Effector CD4-positive, alpha-beta T cell (primary cell): ENCODE data around the gene GALNTL6.

ENCODE experiments used
- DNase-seq: peaks from one replicate; pipeline ENCODE4 v3.0.0-alpha.2; 2020

The GALNTL6 gene

GRCh38 chr4:171889681-171890080 lies 76.5 kb downstream of the GALNTL6 start:
- no peak for DNase-seq

- DNase-seq = no peak
These were observed 77.8 kb downstream of the GALNTL6 start for GRCh38 chr4:171891038-171891437.

- no peak for DNase-seq
These were observed 83.2 kb downstream of the GALNTL6 start for GRCh38 chr4:171896426-171896825.

- DNase-seq = no peak
These were observed 106.1 kb downstream of the GALNTL6 start for GRCh38 chr4:171919314-171919713.

GRCh38 chr4:171920901-171921300 lies 107.7 kb downstream of the GALNTL6 start:
- no peak for DNase-seq

GRCh38 chr4:171924746-171925376 lies 111.7 kb downstream of the GALNTL6 start:
- DNase-seq = no peak

GRCh38 chr4:171928336-171928735 lies 115.1 kb downstream of the GALNTL6 start:
- no peak for DNase-seq

GRCh38 chr4:171929477-171929876 lies 116.3 kb downstream of the GALNTL6 start:
- no peak for DNase-seq

GRCh38 chr4:171929907-171930306 lies 116.7 kb downstream of the GALNTL6 start:
- no peak for DNase-seq

- no peak for DNase-seq
These were observed 119.0 kb downstream of the GALNTL6 start for GRCh38 chr4:171932238-171932637.

- DNase-seq = no peak
These were observed 127.5 kb downstream of the GALNTL6 start for GRCh38 chr4:171940656-171941055.

GRCh38 chr4:171947400-171947799 lies 134.2 kb downstream of the GALNTL6 start:
- DNase-seq = no peak

- no peak for DNase-seq
These were observed 134.8 kb downstream of the GALNTL6 start for GRCh38 chr4:171948038-171948437.

- DNase-seq = no peak
These were observed 141.4 kb downstream of the GALNTL6 start for GRCh38 chr4:171954650-171955049.

- DNase-seq = no peak
These were observed 143.5 kb downstream of the GALNTL6 start for GRCh38 chr4:171956678-171957077.

GRCh38 chr4:171962110-171962509 lies 148.9 kb downstream of the GALNTL6 start:
- DNase-seq = no peak

GRCh38 chr4:171966356-171966755 lies 153.2 kb downstream of the GALNTL6 start:
- DNase-seq = no peak

GRCh38 chr4:171978216-171978615 lies 165.0 kb downstream of the GALNTL6 start:
- DNase-seq = no peak

- DNase-seq = no peak
These were observed 166.3 kb downstream of the GALNTL6 start for GRCh38 chr4:171979461-171979860.

- no peak for DNase-seq
These were observed 168.0 kb downstream of the GALNTL6 start for GRCh38 chr4:171981185-171981584.

GRCh38 chr4:171983935-171984805 lies 171.0 kb downstream of the GALNTL6 start:
- DNase-seq = no peak

- no peak for DNase-seq
These were observed 171.9 kb downstream of the GALNTL6 start for GRCh38 chr4:171985129-171985528.

GRCh38 chr4:171993247-171993646 lies 180.0 kb downstream of the GALNTL6 start:
- no peak for DNase-seq

- no peak for DNase-seq
These were observed 194.7 kb downstream of the GALNTL6 start for GRCh38 chr4:172007889-172008288.
